Stimulated activated CD8-positive, alpha-beta memory T cell treated with anti-CD3 and anti-CD28 coated beads, Interleukin-12 subunit alpha, Interleukin-12 subunit beta, amount 100 ng/mL, for 24 hours (primary cell): ENCODE results near the gene KCNH6.

Experiments
- DNase-seq: peaks from one replicate; pipeline ENCODE4 v3.0.0-alpha.2; 2020; ENCODE audit errors: extremely low read depth

Gene KCNH6

DNA sequence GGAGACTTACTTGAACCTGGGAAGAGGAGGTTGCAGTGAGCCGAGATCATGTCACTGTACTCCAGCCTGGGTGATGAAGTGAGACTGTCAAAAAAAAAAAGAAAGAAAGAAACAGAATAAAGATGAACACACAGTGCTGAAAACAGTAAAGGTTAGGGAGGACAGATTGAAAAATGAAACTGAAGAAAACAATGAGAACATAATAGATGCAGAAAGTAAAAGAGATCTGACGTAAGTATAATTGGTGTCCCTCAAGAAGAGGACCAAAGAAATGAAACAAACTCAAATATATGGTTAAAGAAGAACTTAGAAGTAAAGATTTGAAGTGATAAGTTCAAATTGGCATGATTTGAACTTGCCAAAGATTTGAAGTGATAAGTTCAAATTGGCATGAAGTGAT lies 34.3 kb downstream of the KCNH6 start:
- no peak for DNase-seq

DNA sequence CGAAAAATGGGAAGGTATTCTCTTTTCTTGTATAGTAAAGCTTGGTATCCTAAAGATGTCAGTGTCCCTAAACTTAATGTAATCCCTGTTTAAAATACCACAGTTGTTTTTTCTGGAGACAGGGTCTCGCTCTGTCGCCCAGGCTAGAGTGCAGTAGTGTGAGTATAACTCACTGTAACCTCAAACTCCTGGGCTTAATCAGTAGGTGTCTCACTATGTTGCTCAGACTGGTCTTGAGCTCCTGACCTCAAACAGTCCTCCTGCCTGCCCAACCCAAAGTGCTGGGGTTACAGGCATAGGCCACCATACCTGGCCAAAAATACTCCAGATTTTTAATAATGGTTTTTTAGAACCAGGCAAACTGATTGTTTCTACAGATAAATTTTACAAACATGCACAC lies 35.3 kb downstream of the KCNH6 start:
- no peak for DNase-seq

DNA sequence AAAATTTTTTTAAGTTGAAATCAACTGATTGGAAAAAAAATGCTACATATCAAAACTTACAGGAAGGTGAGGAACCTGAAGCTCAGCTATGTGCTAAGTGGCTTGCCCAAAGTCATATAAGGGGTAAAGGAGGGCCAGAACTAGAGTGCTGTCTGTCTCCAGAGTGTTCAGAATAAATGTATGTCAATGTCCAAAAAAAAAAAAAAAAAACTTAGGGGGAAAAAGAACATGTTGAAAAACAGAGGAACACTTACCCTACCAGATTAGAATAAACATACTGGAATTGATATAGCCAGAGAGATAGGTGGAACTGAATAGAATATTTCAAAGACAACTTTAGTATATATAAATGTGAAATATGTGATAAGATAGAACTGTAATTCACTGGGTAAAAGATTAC lies 38.7 kb downstream of the KCNH6 start:
- DNase-seq, result no peak

DNA sequence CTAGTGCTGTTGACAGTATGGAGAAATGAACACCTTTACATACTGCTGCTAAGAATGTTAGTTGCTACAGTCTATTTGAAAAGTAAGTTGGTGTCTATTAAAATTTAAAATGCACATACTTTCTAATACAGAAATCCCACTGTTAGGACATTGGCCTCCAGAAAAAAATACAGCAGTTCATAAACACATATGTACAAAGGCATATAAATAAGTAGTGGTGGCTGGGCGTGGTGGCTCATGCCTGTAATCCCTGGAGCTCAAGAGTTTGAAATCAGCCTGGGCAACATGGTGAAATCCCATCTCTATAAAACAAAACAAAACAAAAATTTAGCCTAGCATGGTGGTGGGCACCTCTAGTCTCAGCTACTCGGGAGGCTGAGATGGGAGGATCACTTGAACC lies 40.2 kb downstream of the KCNH6 start:
- no peak for DNase-seq

DNA sequence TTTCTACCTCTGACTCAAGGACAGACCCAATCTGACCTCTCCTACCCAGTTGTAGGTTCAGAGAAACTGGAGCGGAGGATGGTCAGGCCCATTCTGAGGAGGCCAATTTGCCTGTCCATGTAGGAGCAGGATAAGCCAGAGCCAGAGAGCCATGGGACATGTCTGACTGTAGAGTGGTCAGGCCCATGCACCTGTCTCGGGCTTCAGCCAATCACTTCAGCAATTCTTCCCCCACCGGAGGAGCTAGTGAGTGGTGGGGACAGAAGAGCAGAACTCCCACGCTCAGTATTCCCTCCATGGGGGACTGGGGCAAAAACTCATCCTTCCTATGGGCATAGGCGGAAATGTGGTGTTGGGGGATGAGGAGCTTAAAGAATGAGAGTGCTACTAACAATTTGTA lies 41.4 kb downstream of the KCNH6 start:
- no peak for DNase-seq

DNA sequence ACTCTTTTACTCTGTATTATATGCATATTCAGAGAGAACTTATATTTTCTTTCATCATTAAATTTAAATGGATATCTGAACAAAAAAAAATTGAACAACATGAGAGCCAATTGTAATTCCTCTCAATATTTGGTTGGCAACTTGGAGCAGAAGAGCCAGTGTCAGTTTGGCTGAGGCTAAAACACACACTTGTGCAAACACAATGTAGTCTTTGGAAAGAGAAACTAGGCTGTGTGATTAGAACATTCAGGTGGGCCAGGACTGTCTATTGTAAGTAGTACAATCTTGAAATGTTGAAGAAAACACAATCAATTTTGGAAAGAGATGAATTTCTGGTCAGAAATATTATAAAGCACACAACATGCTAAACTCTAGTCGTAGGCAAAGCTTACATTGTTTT lies 44.1 kb downstream of the KCNH6 start:
- no peak for DNase-seq

DNA sequence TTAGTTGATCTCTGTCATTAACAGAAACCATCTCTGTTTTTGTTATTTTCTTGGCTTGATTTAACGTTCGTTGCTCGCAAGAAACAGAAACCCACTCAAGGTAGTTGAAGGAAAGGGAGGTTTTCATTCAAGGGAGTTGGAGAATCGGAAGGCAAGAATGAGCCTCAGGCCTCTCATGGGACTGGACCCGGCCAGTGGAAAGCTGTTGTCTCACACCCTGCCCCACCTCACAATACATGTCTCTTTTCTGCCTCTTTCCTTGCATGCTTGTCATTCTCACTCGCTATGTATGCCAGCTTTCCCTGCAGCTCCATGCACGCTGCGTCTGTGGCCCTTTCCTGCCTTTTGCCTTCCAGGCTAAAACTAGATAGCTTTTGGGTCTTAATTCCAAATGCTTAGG lies 45.4 kb downstream of the KCNH6 start:
- DNase-seq, result no peak

DNA sequence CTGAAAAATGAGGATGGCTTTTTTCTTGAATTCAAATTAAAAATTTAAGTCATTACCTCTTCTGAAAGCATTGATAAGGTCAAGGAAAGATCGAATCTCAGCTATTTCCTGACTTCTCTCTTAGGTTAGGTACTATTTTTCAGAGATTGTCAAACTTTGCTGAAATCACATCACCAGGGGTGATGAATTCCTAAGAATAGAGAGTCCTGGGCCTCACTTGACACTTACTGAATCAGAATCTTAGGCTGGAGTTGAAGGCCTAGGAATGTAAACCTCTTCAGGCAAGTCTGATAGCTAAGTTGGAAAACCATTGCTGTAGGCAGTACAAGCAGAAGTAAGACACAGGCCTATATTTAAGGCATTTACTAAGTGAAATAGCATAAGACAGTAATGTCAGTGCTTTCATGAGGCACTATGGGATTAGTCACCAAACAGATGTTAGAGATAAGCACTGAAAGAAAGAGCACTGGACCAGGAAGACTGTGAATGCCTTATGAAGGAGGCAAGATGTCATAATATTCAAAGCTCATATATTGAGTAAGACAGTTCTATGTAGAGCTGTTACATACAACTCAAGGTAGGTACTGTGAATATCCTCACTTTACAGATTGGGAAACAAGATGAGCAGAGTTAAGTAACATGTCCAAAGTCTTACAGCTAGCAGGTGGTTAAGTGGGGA lies 48.6 kb downstream of the KCNH6 start:
- no peak for DNase-seq

DNA sequence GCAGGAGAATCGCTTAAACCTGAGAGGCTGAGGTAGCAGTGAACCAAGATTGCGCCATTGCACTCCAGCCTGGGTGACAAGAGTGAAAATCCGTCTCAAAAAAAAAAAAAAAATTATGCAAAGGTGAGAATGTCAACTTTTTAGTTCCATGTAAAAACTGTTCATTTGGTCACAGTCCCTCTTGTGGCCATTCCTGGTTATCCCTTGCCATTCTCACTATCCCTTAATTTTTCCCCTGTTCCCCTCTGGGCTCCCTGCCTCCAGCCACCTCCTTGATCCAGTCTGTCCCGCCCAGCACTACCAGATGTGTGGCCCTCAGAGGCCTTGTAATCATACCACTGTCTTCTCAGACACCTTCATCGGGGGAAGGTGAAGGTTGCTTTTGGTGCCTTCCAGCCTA lies 50.5 kb downstream of the KCNH6 start:
- DNase-seq, result no peak

DNA sequence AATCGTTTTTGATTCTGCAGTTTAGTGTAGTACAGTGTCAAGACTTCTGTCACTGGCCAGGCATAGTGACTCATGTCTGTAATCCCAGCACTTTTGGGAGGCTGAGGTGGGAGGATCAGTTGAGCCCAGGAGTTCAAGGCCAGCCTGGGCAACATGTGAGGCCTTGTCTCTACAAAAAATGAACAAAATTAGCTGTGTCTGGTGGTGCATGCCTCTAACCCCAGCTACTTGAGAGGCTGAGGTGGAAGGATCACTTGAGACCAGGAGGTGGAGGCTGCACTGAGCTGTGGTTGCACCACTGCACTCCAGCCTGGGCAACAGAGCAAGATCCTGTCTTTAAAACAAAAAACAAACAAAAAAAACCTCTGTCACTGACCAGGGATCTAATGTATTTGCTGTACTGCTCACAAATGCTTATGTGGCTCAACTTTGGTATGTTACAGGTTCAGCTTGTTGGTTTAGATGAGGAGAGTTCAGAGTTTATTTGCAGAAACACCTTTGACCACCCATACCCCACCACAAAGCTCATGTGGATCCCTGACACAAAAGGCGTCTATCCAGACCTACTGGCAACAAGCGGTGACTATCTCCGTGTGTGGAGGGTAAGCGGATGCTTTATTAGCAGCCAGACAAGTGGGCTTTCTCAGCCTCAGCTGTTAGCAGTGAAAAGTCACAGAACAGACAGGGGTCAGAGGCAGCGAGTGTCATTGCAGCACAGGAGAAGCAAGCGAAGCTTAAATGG lies 55.0 kb downstream of the KCNH6 start:
- no peak for DNase-seq

DNA sequence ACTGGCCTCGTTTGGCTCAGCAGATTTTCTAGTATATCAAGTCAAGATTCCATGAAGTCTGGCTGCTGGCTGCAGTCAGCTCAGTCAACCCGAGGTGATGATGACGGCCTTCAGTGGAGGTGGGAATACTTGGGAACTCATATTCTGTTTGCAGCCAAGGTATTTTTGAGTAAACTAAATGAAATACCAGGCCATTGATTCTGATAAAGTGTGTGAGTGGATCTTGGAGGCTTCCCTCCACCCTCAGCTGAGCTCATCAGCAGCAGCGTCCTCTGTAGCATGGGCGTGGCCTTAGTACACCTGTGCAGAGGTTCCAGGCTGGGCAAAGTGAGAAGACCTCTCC lies 55.6 kb downstream of the KCNH6 start:
- DNase-seq, result no peak

DNA sequence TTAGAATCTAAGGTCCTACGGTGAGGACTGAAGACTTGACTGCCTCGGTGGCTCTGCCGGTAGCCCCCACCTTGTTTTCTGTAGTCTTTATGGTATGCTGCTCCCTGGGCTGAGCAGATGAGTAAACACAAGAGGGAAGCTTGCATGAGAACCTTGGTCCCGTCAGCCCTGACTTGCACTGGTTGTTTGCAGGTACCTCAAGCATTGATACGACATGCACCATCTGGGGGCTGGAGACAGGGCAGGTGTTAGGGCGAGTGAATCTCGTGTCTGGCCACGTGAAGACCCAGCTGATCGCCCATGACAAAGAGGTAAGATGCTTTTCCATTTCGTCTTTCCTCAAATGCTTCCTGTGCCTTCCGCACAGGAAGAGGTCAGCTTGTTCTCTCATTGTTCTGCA lies 56.5 kb downstream of the KCNH6 start:
- DNase-seq, result no peak

DNA sequence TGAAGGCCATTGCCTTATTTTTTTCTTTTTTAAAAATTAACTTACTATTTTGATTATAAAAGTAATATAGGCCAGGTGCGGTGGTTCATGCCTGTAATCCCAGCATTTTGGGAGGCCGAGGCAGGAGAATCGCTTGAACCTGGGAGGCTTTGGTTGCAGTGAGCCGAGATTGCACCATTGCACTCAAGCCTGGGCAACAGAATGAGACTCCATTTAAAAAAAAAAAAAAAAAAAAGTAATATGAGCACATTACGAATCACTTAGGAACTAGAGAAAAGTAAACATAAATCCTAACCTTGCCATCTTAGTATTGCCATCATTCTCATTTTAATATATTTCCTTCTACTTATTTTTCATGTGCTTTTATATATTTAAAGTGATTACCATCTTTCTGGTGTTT lies 64.6 kb downstream of the KCNH6 start:
- no peak for DNase-seq

DNA sequence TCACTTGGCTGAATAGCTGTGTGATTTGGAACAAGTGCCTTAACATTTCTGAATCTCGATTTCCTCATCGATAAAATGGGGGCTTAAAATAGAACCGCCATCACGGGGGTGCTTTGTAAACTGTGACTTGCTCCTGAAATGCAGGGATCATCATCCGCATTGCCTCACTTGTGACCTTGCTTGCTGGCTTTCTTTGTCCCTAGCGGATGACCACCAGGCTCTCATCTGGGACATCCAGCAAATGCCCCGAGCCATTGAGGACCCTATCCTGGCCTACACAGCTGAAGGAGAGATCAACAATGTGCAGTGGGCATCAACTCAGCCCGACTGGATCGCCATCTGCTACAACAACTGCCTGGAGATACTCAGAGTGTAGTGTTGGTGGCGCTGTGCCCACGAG lies 65.6 kb downstream of the KCNH6 start:
- no peak for DNase-seq

DNA sequence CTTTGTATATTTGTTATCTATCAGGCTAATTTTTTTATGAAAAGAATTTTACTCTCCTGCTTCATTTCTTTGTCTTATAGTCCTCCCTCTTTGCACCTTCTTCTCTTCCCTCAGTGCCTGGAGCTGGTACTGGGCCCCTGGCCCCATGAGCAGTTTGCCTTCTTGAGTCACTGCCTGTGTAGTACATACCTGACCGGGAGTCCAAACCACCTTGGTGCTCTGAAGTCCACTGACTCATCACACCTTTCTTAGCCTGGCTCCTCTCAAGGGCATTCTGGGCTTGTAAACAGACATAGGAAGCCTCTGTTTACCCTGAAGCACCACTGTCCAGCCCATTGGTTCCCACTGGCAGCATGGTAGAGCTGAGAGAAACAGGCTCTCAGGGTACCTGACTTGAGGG lies 66.5 kb downstream of the KCNH6 start:
- DNase-seq, result no peak

DNA sequence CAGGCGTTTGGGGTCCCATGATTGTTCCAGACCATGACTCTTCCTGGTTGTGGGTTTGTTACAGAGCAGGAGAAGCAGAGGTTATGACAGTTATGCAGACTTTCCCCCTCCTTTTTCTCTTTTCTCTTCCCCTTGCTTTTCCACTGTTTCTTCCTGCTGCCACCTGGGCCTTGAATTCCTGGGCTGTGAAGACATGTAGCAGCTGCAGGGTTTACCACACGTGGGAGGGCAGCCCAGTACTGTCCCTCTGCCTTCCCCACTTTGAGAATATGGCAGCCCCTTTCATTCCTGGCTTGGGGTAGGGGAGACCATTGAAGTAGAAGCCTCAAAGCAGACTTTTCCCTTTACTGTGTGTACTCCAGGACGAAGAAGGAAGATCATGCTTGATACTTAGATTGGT lies 69.6 kb downstream of the KCNH6 start:
- DNase-seq, result no peak

DNA sequence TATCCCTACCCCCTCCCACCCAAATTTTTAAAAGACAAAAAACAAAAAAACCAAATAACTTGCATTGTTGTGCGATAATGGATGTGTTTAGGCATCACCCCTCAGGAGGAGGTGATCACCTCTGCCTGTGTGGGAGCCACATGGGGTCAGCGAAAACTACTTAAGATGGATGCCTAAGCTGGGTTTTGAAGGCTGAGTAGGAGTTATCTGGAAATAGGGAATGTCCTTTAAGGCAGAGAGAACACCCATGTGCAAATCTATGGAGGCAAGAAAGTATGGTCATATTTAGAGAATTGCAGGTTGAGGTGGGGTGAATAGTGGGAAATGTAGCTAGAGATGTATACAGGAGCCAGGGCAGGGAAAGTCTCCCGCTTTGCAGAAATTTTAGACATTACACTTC lies 72.0 kb downstream of the KCNH6 start:
- DNase-seq, result no peak
